Measurements from ENCODE around the gene RMDN2. TPM values are rescaled to one million over a fixed set of nuclear protein-coding genes. Genes with fewer than 3 reads are reported as not detected.

RMDN2 gene
- total RNA-seq, 1 donor from 2014 or later: 5.1 TPM

DNA sequence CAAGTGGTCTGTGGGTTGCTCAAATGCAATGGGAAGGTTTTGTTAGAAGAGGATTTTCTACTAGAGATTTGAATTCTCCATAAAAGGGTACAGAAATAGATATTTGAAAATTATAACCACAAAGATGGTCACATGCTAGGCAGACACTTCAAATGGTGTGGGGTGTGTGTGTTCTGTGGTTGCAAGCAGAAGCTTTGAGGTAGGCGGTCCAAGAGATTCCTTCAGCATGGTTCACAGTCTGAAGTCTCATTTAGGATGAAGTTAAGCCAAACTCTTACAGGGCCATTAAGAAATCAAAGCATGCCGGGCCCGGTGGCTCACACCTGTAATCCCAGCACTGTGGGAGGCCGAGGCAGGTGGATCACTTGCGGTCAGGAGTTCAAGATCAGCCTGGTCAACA is 38.3 kb upstream of the RMDN2 start:
- H3K36me3 Mint-ChIP-seq (ENCODE audit: low read depth, unreplicated experiment): no peaks in the 10 kb centered on the region
- H3K27ac Mint-ChIP-seq (ENCODE audit: unreplicated experiment): no peak overlapping the region
- peak; percentile 99 for DNase-seq (ENCODE audit: low read depth)
- Histone ChIP-seq H3K9me3 (ENCODE audit: insufficient read depth, low read depth, low read length) (no peaks in the 10 kb centered on the region), H4K20me1 (ENCODE audit: insufficient read depth, low read length) (no peaks in the 10 kb centered on the region), H3K4me1 (ENCODE audit: insufficient read depth, low read length) (no peaks in the 10 kb centered on the region), H2AFZ (ENCODE audit: low read depth, low read length) (no peak overlapping the region), H3K4me3 (ENCODE audit: insufficient read depth, low read depth, low read length) (no peak overlapping the region), H3K79me2 (ENCODE audit: insufficient read depth, low read length) (no peaks in the 10 kb centered on the region), H3K27me3 (ENCODE audit: insufficient read depth, low read length) (no peaks in the 10 kb centered on the region), H3K4me2 (ENCODE audit: low read length) (no peak overlapping the region), H3K27ac (ENCODE audit: low read depth, low read length) (no peak overlapping the region), H3K36me3 (ENCODE audit: insufficient read depth, low read length) (no peaks in the 10 kb centered on the region), H3K9ac (ENCODE audit: low read length) (no peak overlapping the region)
- FAIRE-seq: peak; percentile 37
- TF ChIP-seq, protein P1, sequence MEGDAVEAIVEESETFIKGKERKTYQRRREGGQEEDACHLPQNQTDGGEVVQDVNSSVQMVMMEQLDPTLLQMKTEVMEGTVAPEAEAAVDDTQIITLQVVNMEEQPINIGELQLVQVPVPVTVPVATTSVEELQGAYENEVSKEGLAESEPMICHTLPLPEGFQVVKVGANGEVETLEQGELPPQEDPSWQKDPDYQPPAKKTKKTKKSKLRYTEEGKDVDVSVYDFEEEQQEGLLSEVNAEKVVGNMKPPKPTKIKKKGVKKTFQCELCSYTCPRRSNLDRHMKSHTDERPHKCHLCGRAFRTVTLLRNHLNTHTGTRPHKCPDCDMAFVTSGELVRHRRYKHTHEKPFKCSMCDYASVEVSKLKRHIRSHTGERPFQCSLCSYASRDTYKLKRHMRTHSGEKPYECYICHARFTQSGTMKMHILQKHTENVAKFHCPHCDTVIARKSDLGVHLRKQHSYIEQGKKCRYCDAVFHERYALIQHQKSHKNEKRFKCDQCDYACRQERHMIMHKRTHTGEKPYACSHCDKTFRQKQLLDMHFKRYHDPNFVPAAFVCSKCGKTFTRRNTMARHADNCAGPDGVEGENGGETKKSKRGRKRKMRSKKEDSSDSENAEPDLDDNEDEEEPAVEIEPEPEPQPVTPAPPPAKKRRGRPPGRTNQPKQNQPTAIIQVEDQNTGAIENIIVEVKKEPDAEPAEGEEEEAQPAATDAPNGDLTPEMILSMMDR (IDR thresholded peaks at IDR 0.05; ENCODE audit: insufficient read depth, low read depth, low read length): no peak
- TF ChIP-seq EZH2 (IDR thresholded peaks at IDR 0.05; ENCODE audit: insufficient read depth, low read length): no peak
- H3K27me3 Mint-ChIP-seq (ENCODE audit: low read depth, unreplicated experiment): peaks cover 6% of the 10 kb centered on the region
- peaks cover 3% of the 10 kb centered on the region for H3K9me3 Mint-ChIP-seq (ENCODE audit: unreplicated experiment)
- H3K4me1 Mint-ChIP-seq (ENCODE audit: low read depth, unreplicated experiment): peaks cover 8% of the 10 kb centered on the region
- no peak overlapping the region for H3K4me3 Mint-ChIP-seq (ENCODE audit: unreplicated experiment)

DNA sequence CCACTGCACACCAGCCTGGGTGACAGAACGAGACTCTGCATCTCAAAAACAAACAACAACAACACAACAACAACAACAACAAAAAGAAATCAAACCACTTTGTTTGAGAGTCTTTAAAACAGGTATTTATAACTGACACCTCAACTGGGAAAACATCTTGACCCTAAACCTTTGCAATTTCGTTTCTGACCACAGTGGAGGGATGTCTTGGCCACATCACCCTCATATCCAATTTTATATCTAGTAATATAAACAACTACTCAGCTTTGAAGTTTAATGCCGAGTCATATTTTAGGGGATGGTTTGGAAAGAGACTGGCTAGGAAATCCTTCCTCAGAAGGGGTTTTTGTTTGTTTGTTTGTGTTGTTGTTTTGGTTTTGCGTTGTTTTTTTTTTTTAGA is 37.8 kb upstream of the RMDN2 start:
- Histone ChIP-seq H3K27me3 (ENCODE audit: insufficient read depth, low read length) (no peaks in the 10 kb centered on the region), H3K9ac (ENCODE audit: low read length) (no peak overlapping the region), H3K4me1 (ENCODE audit: insufficient read depth, low read length) (no peaks in the 10 kb centered on the region), H3K4me2 (ENCODE audit: low read length) (no peak overlapping the region), H2AFZ (ENCODE audit: low read depth, low read length) (no peak overlapping the region), H4K20me1 (ENCODE audit: insufficient read depth, low read length) (no peaks in the 10 kb centered on the region), H3K79me2 (ENCODE audit: insufficient read depth, low read length) (no peaks in the 10 kb centered on the region), H3K9me3 (ENCODE audit: insufficient read depth, low read depth, low read length) (no peaks in the 10 kb centered on the region), H3K4me3 (ENCODE audit: insufficient read depth, low read depth, low read length) (no peak overlapping the region), H3K27ac (ENCODE audit: low read depth, low read length) (no peak overlapping the region), H3K36me3 (ENCODE audit: insufficient read depth, low read length) (no peaks in the 10 kb centered on the region)
- Mint-ChIP-seq H3K27ac (ENCODE audit: unreplicated experiment) (no peak overlapping the region), H3K27me3 (ENCODE audit: low read depth, unreplicated experiment) (peaks cover 6% of the 10 kb centered on the region), H3K36me3 (ENCODE audit: low read depth, unreplicated experiment) (no peaks in the 10 kb centered on the region), H3K4me3 (ENCODE audit: unreplicated experiment) (no peak overlapping the region), H3K9me3 (ENCODE audit: unreplicated experiment) (peaks cover 3% of the 10 kb centered on the region), H3K4me1 (ENCODE audit: low read depth, unreplicated experiment) (peaks cover 11% of the 10 kb centered on the region)
- TF ChIP-seq, protein P1 (IDR thresholded peaks at IDR 0.05; ENCODE audit: insufficient read depth, low read depth, low read length): no peak
- TF ChIP-seq EZH2 (IDR thresholded peaks at IDR 0.05; ENCODE audit: insufficient read depth, low read length): no peak
- FAIRE-seq: no peak
- peak; percentile 35 for DNase-seq (ENCODE audit: low read depth)

DNA sequence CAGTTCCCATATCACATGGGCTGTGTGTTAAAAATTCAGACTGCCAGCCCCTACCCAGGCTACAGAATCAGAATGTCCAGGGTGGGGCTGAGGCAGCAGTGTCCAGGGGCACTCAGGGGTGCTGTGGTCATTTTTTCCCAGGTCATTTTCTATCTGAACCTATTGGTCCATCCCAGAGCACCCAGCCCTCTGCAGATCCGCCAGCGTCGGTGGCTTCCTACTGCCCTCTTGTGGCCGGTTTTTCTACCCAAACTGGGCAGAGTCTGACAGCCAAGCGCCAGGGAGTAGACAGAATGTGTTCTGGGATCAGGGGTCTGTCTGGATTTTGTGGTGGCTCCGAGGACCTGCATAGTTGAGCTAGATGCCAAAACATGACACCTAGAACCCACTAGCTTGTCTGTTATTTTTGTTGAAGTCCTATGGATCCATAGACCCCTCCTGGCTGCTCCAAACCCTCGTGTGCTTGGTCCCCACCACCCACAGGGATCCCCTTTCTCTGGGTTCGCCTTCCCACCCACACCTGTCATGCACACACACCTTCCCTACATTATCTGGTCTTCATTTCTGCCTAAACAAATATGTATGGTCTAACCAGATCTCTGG is 34.1 kb upstream of the RMDN2 start:
- H2AFZ ChIP-seq (ENCODE audit: low read depth, low read length): no peak overlapping the region
- H3K4me1 Mint-ChIP-seq (ENCODE audit: low read depth, unreplicated experiment): peaks cover 19% of the 10 kb centered on the region

More for the DNA sequence above, 34.1 kb upstream of the RMDN2 start:
- no peak overlapping the region for H3K27ac Mint-ChIP-seq (ENCODE audit: unreplicated experiment)
- Histone ChIP-seq H3K27ac (ENCODE audit: low read depth, low read length) (no peak overlapping the region), H3K79me2 (ENCODE audit: insufficient read depth, low read length) (no peaks in the 10 kb centered on the region), H3K4me2 (ENCODE audit: low read length) (no peak overlapping the region), H3K27me3 (ENCODE audit: insufficient read depth, low read length) (no peaks in the 10 kb centered on the region), H3K4me3 (ENCODE audit: insufficient read depth, low read depth, low read length) (no peak overlapping the region), H3K4me1 (ENCODE audit: insufficient read depth, low read length) (no peaks in the 10 kb centered on the region), H3K9me3 (ENCODE audit: insufficient read depth, low read depth, low read length) (no peaks in the 10 kb centered on the region), H4K20me1 (ENCODE audit: insufficient read depth, low read length) (no peaks in the 10 kb centered on the region), H3K36me3 (ENCODE audit: insufficient read depth, low read length) (no peaks in the 10 kb centered on the region), H3K9ac (ENCODE audit: low read length) (no peak overlapping the region)
- no peak overlapping the region for H3K4me3 Mint-ChIP-seq (ENCODE audit: unreplicated experiment)
- FAIRE-seq (peak; percentile 32), DNase-seq (ENCODE audit: low read depth) (peak; percentile 27)
- TF ChIP-seq, protein P1 (IDR thresholded peaks at IDR 0.05; ENCODE audit: insufficient read depth, low read depth, low read length): peak; percentile 71
- TF ChIP-seq EZH2 (IDR thresholded peaks at IDR 0.05; ENCODE audit: insufficient read depth, low read length): no peak
- peaks cover 7% of the 10 kb centered on the region for H3K9me3 Mint-ChIP-seq (ENCODE audit: unreplicated experiment)
- peaks cover 4% of the 10 kb centered on the region for H3K27me3 Mint-ChIP-seq (ENCODE audit: low read depth, unreplicated experiment)
- no peaks in the 10 kb centered on the region for H3K36me3 Mint-ChIP-seq (ENCODE audit: low read depth, unreplicated experiment)

All from astrocyte (in vitro differentiated cells and primary cell).